K562 (cell line): ENCODE data around the gene COL23A1. TPM values are rescaled to one million over a fixed set of nuclear protein-coding genes. Genes with fewer than 3 reads are reported as not detected.

Experiments used
- ATAC-seq: fragments of 200-7000 bp; cut with Tn5 transposase; 3 replicates; pipeline ENCODE4 v1.9.1; 2020; ENCODE audit warnings: moderate library complexity
- BruUV-seq: library from RNA; stranded (reverse); fragments of 400-500 nt; replicated peaks from 2 replicates; lab custom pipeline; 2021; lab: Mats Ljungman, UMichigan
- CTCF ChIA-PET: fragments of 300-600 bp; formaldehyde crosslinking; extraction: SDS; loops from one replicate; lab custom pipeline; 2021; ENCODE audit warnings: low intra/inter-chr PET ratio; lab: Yijun Ruan, JAX
- POLR2A ChIA-PET: fragments of 300-600, 350-650 bp; sonication (Branson Sonifier 250); formaldehyde crosslinking; extraction: SDS; loops from one replicate; lab custom pipeline; 2021; ENCODE audit warnings: antibody characterized with exemption, inconsistent platforms; lab: Yijun Ruan, JAX
- DNase-seq, 4 experiments: peaks; one replicate each; pipeline versions ENCODE4 v3.0.0 to v3.0.0-alpha.2; 2011 to 2018; ENCODE audit warnings: low spot score in 3 of 4, mixed read lengths in 3 of 4; ENCODE audit errors: extremely low read depth in 1 of 4
- FAIRE-seq: peaks from 2 replicates; lab custom pipeline; 2011; peaks lifted over from hg19 to GRCh38; lab: Jason Lieb, UNC
- H2AFZ ChIP-seq: 2 replicates; pipeline ENCODE4 v1.6.0; 2011; ENCODE audit warnings: low read depth, low read length, control low read depth, inconsistent platforms
- H3K27ac ChIP-seq: fragments of 200-600 bp; 3 replicates; pipeline ENCODE4 v1.8.0; 2011; ENCODE audit warnings: low read depth, mild to moderate bottlenecking, control low read depth, inconsistent platforms, low read length, moderate library complexity, mixed read lengths; ENCODE audit errors: extremely low read depth
- H3K27me3 ChIP-seq, 2 experiments: fragments of 300-600 bp in 1 of 2; 2 replicates in 1 of 2; 3 replicates in 1 of 2; pipeline versions ENCODE4 v1.6.0 to v1.8.0; 2011; ENCODE audit warnings: inconsistent platforms in 2 of 2, low read length in 2 of 2, mild to moderate bottlenecking in 1 of 2, mixed read lengths in 1 of 2, moderate library complexity in 1 of 2; ENCODE audit not compliant: control insufficient read depth in 2 of 2, insufficient read depth in 2 of 2
- H3K36me3 ChIP-seq: fragments of 300-600 bp; 3 replicates; pipeline ENCODE4 v1.8.0; 2011; ENCODE audit warnings: mild to moderate bottlenecking, low read length, inconsistent platforms; ENCODE audit not compliant: control insufficient read depth, insufficient read depth
- H3K4me1 ChIP-seq, 2 experiments: fragments of 200-600 bp in 1 of 2; replicated peaks in 1 of 2; 2 replicates in 1 of 2; 3 replicates in 1 of 2; pipeline versions ENCODE4 v1.5.1 to v1.8.0; 2011; ENCODE audit warnings: inconsistent platforms in 2 of 2, low read length in 2 of 2, mild to moderate bottlenecking in 1 of 2, mixed read lengths in 1 of 2, moderate library complexity in 1 of 2; ENCODE audit not compliant: control insufficient read depth in 2 of 2, insufficient read depth in 2 of 2
- H3K4me2 ChIP-seq: 2 replicates; pipeline ENCODE4 v1.6.1; 2011; ENCODE audit warnings: low read length, control low read depth, inconsistent platforms, mixed read lengths; ENCODE audit not compliant: insufficient read depth
- H3K4me3 ChIP-seq: fragments of 200-600 bp; sonication (generic), shearing (Covaris generic); 2 replicates; pipeline ENCODE4 v1.5.1; 2016; ENCODE audit warnings: control low read depth, inconsistent platforms
- H3K79me2 ChIP-seq: fragments of 200-600 bp; 3 replicates; pipeline ENCODE4 v1.8.0; 2011; ENCODE audit warnings: low read length, inconsistent platforms; ENCODE audit not compliant: control insufficient read depth, insufficient read depth
- H3K9ac ChIP-seq, 2 experiments: 2 replicates each; pipeline versions ENCODE4 v1.6.0 to v1.6.1; 2011; ENCODE audit warnings: low read depth in 2 of 2, low read length in 2 of 2, control low read depth in 1 of 2, inconsistent platforms in 1 of 2, mild to moderate bottlenecking in 1 of 2, mixed read lengths in 1 of 2; ENCODE audit not compliant: insufficient read depth in 1 of 2
- H3K9me1 ChIP-seq: one replicate; pipeline ENCODE4 v1.6.0; 2011; ENCODE audit warnings: inconsistent platforms, mild to moderate bottlenecking, low read length, moderate library complexity; ENCODE audit not compliant: control insufficient read depth, insufficient read depth
- H3K9me3 ChIP-seq: replicated peaks from 2 replicates; pipeline ENCODE4 v1.5.1; 2011; ENCODE audit warnings: low read depth, low read length, inconsistent platforms; ENCODE audit not compliant: control insufficient read depth, insufficient read depth
- H4K20me1 ChIP-seq: replicated peaks from 2 replicates; pipeline ENCODE4 v1.6.1; 2011; ENCODE audit warnings: low read length, inconsistent platforms, mixed read lengths; ENCODE audit not compliant: control insufficient read depth, insufficient read depth
- ERF ChIP-seq: fragments of 450-650 bp; formaldehyde crosslinking; IDR thresholded peaks from 2 replicates; pipeline ENCODE4 v1.4.0; 2020; ENCODE audit warnings: mild to moderate bottlenecking, mixed read lengths
- KLF10 ChIP-seq: fragments of 250-450 bp; sonication (Bioruptor Pico); IDR thresholded peaks from 2 replicates; pipeline ENCODE4 v1.6.1; 2021; ENCODE audit warnings: matching md5 sums
- MTF1 ChIP-seq: fragments of 250-450 bp; sonication (Bioruptor Pico); IDR thresholded peaks from 2 replicates; pipeline ENCODE4 v1.9.0; 2021; ENCODE audit warnings: moderate library complexity, mild to moderate bottlenecking, inconsistent platforms, borderline replicate concordance
- MYBL2 ChIP-seq, 2 experiments: fragments of 450-650 bp in 1 of 2; sonication (generic) in 1 of 2; formaldehyde crosslinking in 1 of 2; IDR thresholded peaks; 2 replicates each; pipeline versions ENCODE4 v1.6.1 to v1.8.1; 2017 to 2022; ENCODE audit warnings: borderline replicate concordance in 1 of 2, inconsistent platforms in 1 of 2, low read depth in 1 of 2, mild to moderate bottlenecking in 1 of 2, missing genetic modification reagents in 1 of 2, moderate library complexity in 1 of 2
- RBM22 ChIP-seq: fragments of 200-400 bp; formaldehyde crosslinking; IDR thresholded peaks from 2 replicates; pipeline ENCODE4 v1.6.1; 2018; ENCODE audit warnings: low read length, low read depth; ENCODE audit not compliant: poor library complexity, severe bottlenecking
- RBM34 ChIP-seq: fragments of 200-400 bp; formaldehyde crosslinking; IDR thresholded peaks from 2 replicates; pipeline ENCODE4 v1.6.1; 2018; ENCODE audit warnings: low read length, borderline replicate concordance; ENCODE audit not compliant: insufficient read depth
- SRF ChIP-seq, 2 experiments: fragments of 250-450, 450-650 bp in 1 of 2; sonication (Bioruptor Pico) in 1 of 2; sonication (generic) in 1 of 2; formaldehyde crosslinking; IDR thresholded peaks; 2 replicates each; pipeline versions ENCODE4 v1.5.0 to v1.5.1; 2020 to 2022; ENCODE audit warnings: mild to moderate bottlenecking in 1 of 2, missing genetic modification reagents in 1 of 2
- STAG1 ChIP-seq: sonication (generic); formaldehyde crosslinking; IDR thresholded peaks from 2 replicates; pipeline ENCODE4 v1.5.0; 2020; ENCODE audit warnings: missing genetic modification reagents, borderline replicate concordance
- ZNF316 ChIP-seq: fragments of 450-650 bp; IDR thresholded peaks from 2 replicates; pipeline ENCODE4 v1.6.1; 2016
- ZNF583 ChIP-seq: fragments of 250-450 bp; sonication (Bioruptor Pico); IDR thresholded peaks from 2 replicates; pipeline ENCODE4 v1.4.0; 2020
- ZNF76 ChIP-seq: fragments of 250-450 bp; sonication (Bioruptor Pico); IDR thresholded peaks from 2 replicates; pipeline ENCODE4 v1.4.0; 2020; ENCODE audit warnings: mild to moderate bottlenecking, moderate library complexity, borderline replicate concordance
- ZZZ3 ChIP-seq: fragments of 450-650 bp; IDR thresholded peaks from 2 replicates; pipeline ENCODE4 v1.6.1; 2016; ENCODE audit warnings: antibody characterized with exemption, mild to moderate bottlenecking, moderate library complexity
- WGBS: fragments of 100-300 bp; shearing (Covaris generic); methylation state at CpG from one replicate; pipeline ENCODE4 v1.1.6; 2016; ENCODE audit warnings: low coverage, mixed read lengths; ENCODE audit not compliant: insufficient coverage; ENCODE audit errors: missing lambda C conversion rate; 5-methylcytosine and 5-hydroxymethylcytosine counted together
- in situ Hi-C: fragments of 300-500 bp; cut with MboI; formaldehyde crosslinking; loops from 4 replicates; pipeline ENCODE4 v1.15.0; 2018; ENCODE audit warnings: inconsistent platforms, mixed read lengths
- intact Hi-C: fragments of 100-400 bp; cut with micrococcal nuclease; formaldehyde crosslinking; loops from 2 replicates; pipeline ENCODE4 v1.14.2; 2022
- polyA plus RNA-seq, 8 experiments: library from polyadenylated mRNA; depleted of rRNA in 4 of 8; stranded (reverse) in 5 of 8; unstranded in 3 of 8; fragments of >200 nt; fragmentation: Nextera tagmentation in 2 of 8; fragmentation: Illumina TruSeq in 1 of 8; extraction: Ambion mirVana in 2 of 8; extraction: Trizol in 1 of 8; gene quantifications; 2 replicates each; pipeline versions ENCODE4 v1.2.1 to v1.2.3, GENCODE V29; 2011 to 2014; ENCODE audit warnings: inconsistent platforms in 1 of 8, missing spikeins in 1 of 8
- total RNA-seq, 7 experiments: library from RNA; depleted of rRNA in 6 of 7; stranded (reverse); fragments of >200 nt in 6 of 7; fragmentation: Illumina TruSeq in 2 of 7; extraction: Trizol in 2 of 7; gene quantifications; 2 replicates each; pipeline versions ENCODE4 v1.2.1 to v1.2.3, GENCODE V29; 2011 to 2021; ENCODE audit warnings: low replicate concordance in 1 of 7

The COL23A1 gene
- total and polyA plus RNA-seq, 9 of the 15 experiments (the other 6 are each of a cell fraction or from before 2014, with no cell fraction given) = 0.09 TPM; not detected in 8

DNA sequence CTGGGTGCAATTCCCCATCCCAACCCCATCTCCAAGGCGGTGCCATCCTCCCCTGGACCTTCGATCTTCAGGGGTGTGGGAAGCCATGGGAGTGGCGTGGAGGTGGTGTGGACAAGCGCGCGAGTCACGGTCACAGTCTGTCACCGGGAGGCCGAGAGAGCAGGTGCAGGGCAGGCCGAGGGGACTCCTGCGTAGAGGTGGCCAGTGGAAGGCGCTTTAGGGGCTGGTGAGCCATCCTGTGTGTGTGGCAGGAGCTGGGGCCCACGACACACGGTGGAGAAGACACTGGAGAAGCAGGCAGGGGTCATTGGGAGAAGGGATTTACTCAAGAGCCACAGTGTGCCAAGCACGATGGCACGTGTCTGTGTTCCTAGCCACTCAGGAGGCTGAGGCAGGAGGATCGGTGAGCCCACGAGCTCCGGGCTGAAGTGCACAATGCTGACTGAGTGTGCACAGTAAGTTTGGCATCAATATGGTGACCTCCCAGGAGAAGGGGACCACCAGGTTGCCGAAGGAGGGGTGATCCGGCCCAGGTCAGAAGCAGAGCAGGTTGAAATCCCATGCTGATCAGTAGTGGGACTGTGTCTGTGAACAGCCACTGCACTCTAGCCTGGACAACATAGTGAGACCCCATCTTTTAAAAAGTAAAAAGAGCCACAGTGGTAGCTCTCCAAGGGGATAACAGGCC, 212.5 kb downstream of the COL23A1 start:
- H3K9me3 ChIP-seq = no peaks in the 10 kb centered on the region
- ATAC-seq = no peak
- H3K4me3 ChIP-seq = no peak overlapping the region
- H3K27ac ChIP-seq = no peak overlapping the region
- H3K27me3 ChIP-seq = peaks cover 25 to 77% of the 10 kb centered on the region in 2 experiments
- H2AFZ ChIP-seq = no peak overlapping the region
- H3K9me1 ChIP-seq = no peaks in the 10 kb centered on the region
- H3K4me1 ChIP-seq = no peaks in the 10 kb centered on the region
- DNase-seq = no peak
- intact Hi-C loops (loop anchor here (5.0 kb wide), 1 partner anchor 180 kb away; no protein-coding TSS in a partner anchor), in situ Hi-C loops (no loop called here)
- ChIA-PET CTCF (no interaction called here), POLR2A (no interaction called here)
- H3K4me2 ChIP-seq = no peak overlapping the region
- WGBS = 5% methylated on average over 18 of the region's 21 CpGs
- no TSS peak for BruUV-seq
- H3K9ac ChIP-seq = no peak overlapping the region
- FAIRE-seq = no peak
- H4K20me1 ChIP-seq = no peaks in the 10 kb centered on the region; the same call in 1 of the 2 replicates
- no peaks in the 10 kb centered on the region for H3K79me2 ChIP-seq
- no peaks in the 10 kb centered on the region for H3K36me3 ChIP-seq
- TF ChIP-seq STAG1 (CRISPR knock-in tag) = no peak
- no peak for TF ChIP-seq ZNF583 (CRISPR knock-in tag)
- no peak for TF ChIP-seq RBM22
- no peak for TF ChIP-seq MYBL2 (IDR thresholded peaks at IDR 0.05; ENCODE audit: low read depth)
- no peak for TF ChIP-seq MYBL2 (CRISPR knock-in tag; IDR thresholded peaks at IDR 0.05; ENCODE audit: borderline replicate concordance)
- no peak for TF ChIP-seq ERF (CRISPR knock-in tag)
- TF ChIP-seq SRF (CRISPR knock-in tag; IDR thresholded peaks at IDR 0.05) = no peak
- TF ChIP-seq KLF10 = no peak
- TF ChIP-seq RBM34 = no peak
- TF ChIP-seq ZNF316 = no peak
- no peak for TF ChIP-seq MTF1 (CRISPR knock-in tag)
- no peak for TF ChIP-seq ZZZ3
- no peak for TF ChIP-seq ZNF76 (CRISPR knock-in tag)
